CD4-positive, alpha-beta memory T cell (primary cell): Measurements from ENCODE around the gene GTF2F1. TPM values are rescaled to one million over a fixed set of nuclear protein-coding genes. Genes with fewer than 3 reads are reported as not detected.

Source experiments
- CTCF ChIA-PET: fragments of 350-600 bp; sonication (Branson Sonifier 250); formaldehyde crosslinking; loops from one replicate; lab custom pipeline; 2021; ENCODE audit warnings: inconsistent platforms; ENCODE audit not compliant: partially characterized antibody; lab: Charles Lee
- POLR2A ChIA-PET: fragments of 350-600 bp; sonication (Branson Sonifier 250); formaldehyde crosslinking; loops from one replicate; lab custom pipeline; 2021; ENCODE audit not compliant: partially characterized antibody; lab: Charles Lee
- DNase-seq, 5 donors: peaks; one replicate each; pipeline versions ENCODE4 v3.0.0 to v3.0.0-alpha.2; 2020 to 2022; ENCODE audit warnings: mixed read lengths in 1 of 5
- H3K27ac ChIP-seq: one replicate; pipeline ENCODE4 v1.7.0; 2013; ENCODE audit warnings: low read depth, low read length
- H3K27me3 ChIP-seq: 2 replicates; pipeline ENCODE4 v1.7.0; 2013; ENCODE audit warnings: mild to moderate bottlenecking, low read length, moderate library complexity; ENCODE audit not compliant: insufficient read depth
- H3K36me3 ChIP-seq: 2 replicates; pipeline ENCODE4 v1.7.0; 2013; ENCODE audit warnings: mild to moderate bottlenecking, low read length, moderate library complexity; ENCODE audit not compliant: insufficient read depth
- H3K4me1 ChIP-seq: 2 replicates; pipeline ENCODE4 v1.7.0; 2013; ENCODE audit warnings: mild to moderate bottlenecking, low read length, moderate library complexity; ENCODE audit not compliant: insufficient read depth
- H3K4me3 ChIP-seq, 2 donors: one replicate each; pipeline ENCODE4 v1.7.0; 2013; ENCODE audit warnings: low read length in 2 of 2, mild to moderate bottlenecking in 1 of 2
- H3K9me3 ChIP-seq, 2 donors: one replicate each; pipeline ENCODE4 v1.7.0; 2013; ENCODE audit warnings: low read length in 2 of 2, control low read depth in 1 of 2; ENCODE audit not compliant: control insufficient read depth in 1 of 2
- H3K27ac Mint-ChIP-seq, 7 donors: one replicate each; pipeline ENCODE4 v1.8.0; 2020 to 2021; ENCODE audit warnings: mixed read lengths in 7 of 7, mild to moderate bottlenecking in 6 of 7, inconsistent platforms in 3 of 7, moderate library complexity in 3 of 7
- H3K27me3 Mint-ChIP-seq, 2 donors: one replicate each; pipeline ENCODE4 v1.8.0; 2020 to 2021; ENCODE audit warnings: mixed read lengths in 2 of 2
- H3K36me3 Mint-ChIP-seq, 2 donors: one replicate each; pipeline ENCODE4 v1.8.0; 2020 to 2021; ENCODE audit warnings: mixed read lengths in 2 of 2, inconsistent platforms in 1 of 2, mild to moderate bottlenecking in 1 of 2
- H3K4me1 Mint-ChIP-seq, 4 donors: one replicate each; pipeline ENCODE4 v1.8.0; 2020 to 2021; ENCODE audit warnings: mixed read lengths in 4 of 4, mild to moderate bottlenecking in 1 of 4
- H3K4me3 Mint-ChIP-seq, 8 donors: one replicate each; pipeline ENCODE4 v1.8.0; 2020 to 2021; ENCODE audit warnings: mixed read lengths in 8 of 8, mild to moderate bottlenecking in 7 of 8, moderate library complexity in 6 of 8, inconsistent platforms in 3 of 8
- H3K9me3 Mint-ChIP-seq, 8 donors: one replicate each; pipeline ENCODE4 v1.8.0; 2020 to 2021; ENCODE audit warnings: mixed read lengths in 8 of 8, mild to moderate bottlenecking in 5 of 8, inconsistent platforms in 3 of 8, moderate library complexity in 1 of 8
- intact Hi-C: fragments of 100-400 bp; cut with micrococcal nuclease; formaldehyde crosslinking; loops from one replicate; pipeline ENCODE4 v1.15.1; 2023
- polyA plus RNA-seq, 2 donors: library from polyadenylated mRNA; unstranded; fragments of 300-500 nt; fragmentation: Illumina TruSeq; gene quantifications; one replicate each; pipeline ENCODE4 v1.2.3, GENCODE V29; 2021
- total RNA-seq, 2 experiments: library from RNA; stranded (reverse); gene quantifications; one replicate each; pipeline ENCODE4 v1.2.3, GENCODE V29; 2021

Gene GTF2F1
- total and polyA plus RNA-seq, 4 experiments from 2014 or later, result 6.6 to 57.7 (median 41.9) TPM

- no peaks in the 10 kb centered on the region for H3K27me3 Mint-ChIP-seq
- H3K4me3 Mint-ChIP-seq, result no peak overlapping the region
- Histone ChIP-seq H3K4me1 (no peaks in the 10 kb centered on the region), H3K9me3 (no peaks in the 10 kb centered on the region), H3K4me3 (no peak overlapping the region), H3K36me3 (peaks cover 33% of the 10 kb centered on the region), H3K27ac (no peak overlapping the region), H3K27me3 (no peaks in the 10 kb centered on the region)
- intact Hi-C loops, result no loop called here
- H3K27ac Mint-ChIP-seq, result no peak overlapping the region
- CTCF ChIA-PET, result interaction anchor here (1.1 kb wide), 1 partner anchor 9 kb away, joined by 3 read pairs; no protein-coding TSS in a partner anchor
- peaks cover 17 to 31% of the 10 kb centered on the region in 2 donors for H3K36me3 Mint-ChIP-seq
- H3K9me3 Mint-ChIP-seq, result peaks cover 0 to 1% (median 0%) of the 10 kb centered on the region in 8 donors
- POLR2A ChIA-PET, result interaction anchor here (0.6 kb wide), 1 partner anchor 11 kb away, joined by 3 read pairs; no protein-coding TSS in a partner anchor
- DNase-seq, result peak; percentile 36 to 53 (median 49)
- no peaks in the 10 kb centered on the region for H3K4me1 Mint-ChIP-seq
Measured at GRCh38 chr19:6412447-6413091, 19.6 kb upstream of the GTF2F1 start.

GRCh38 chr19:6412061-6412446 lies 19.1 kb upstream of the GTF2F1 start:
- POLR2A ChIA-PET, result interaction anchor here (0.6 kb wide), 1 partner anchor 11 kb away, joined by 3 read pairs; no protein-coding TSS in a partner anchor
- no peak for DNase-seq
- Mint-ChIP-seq H3K27me3 (no peaks in the 10 kb centered on the region), H3K4me1 (no peaks in the 10 kb centered on the region), H3K36me3 (peaks cover 17 to 29% of the 10 kb centered on the region in 2 donors), H3K27ac (peak overlapping the region in 1 of 7 donors; percentile 24), H3K9me3 (no peaks in the 10 kb centered on the region), H3K4me3 (no peak overlapping the region)
- no peaks in the 10 kb centered on the region for H3K27me3 ChIP-seq
- H3K4me1 ChIP-seq, result no peaks in the 10 kb centered on the region
- H3K9me3 ChIP-seq, result no peaks in the 10 kb centered on the region
- H3K27ac ChIP-seq, result no peak overlapping the region
- H3K4me3 ChIP-seq, result no peak overlapping the region
- intact Hi-C loops, result no loop called here
- H3K36me3 ChIP-seq, result peaks cover 28% of the 10 kb centered on the region
- CTCF ChIA-PET, result interaction anchor here (1.1 kb wide), 1 partner anchor 9 kb away, joined by 3 read pairs; no protein-coding TSS in a partner anchor

GRCh38 chr19:6409346-6409745 lies 16.4 kb upstream of the GTF2F1 start:
- no peaks in the 10 kb centered on the region for H3K9me3 ChIP-seq
- H3K36me3 ChIP-seq, result peaks cover 4% of the 10 kb centered on the region
- H3K9me3 Mint-ChIP-seq, result no peaks in the 10 kb centered on the region
- POLR2A ChIA-PET, result no interaction called here
- H3K27ac ChIP-seq, result no peak overlapping the region
- H3K27me3 Mint-ChIP-seq, result no peaks in the 10 kb centered on the region
- H3K4me3 ChIP-seq, result no peak overlapping the region
- H3K4me3 Mint-ChIP-seq, result no peak overlapping the region
- H3K4me1 Mint-ChIP-seq, result no peaks in the 10 kb centered on the region
- H3K27me3 ChIP-seq, result no peaks in the 10 kb centered on the region
- no peak for DNase-seq
- peaks cover 12 to 13% of the 10 kb centered on the region in 2 donors for H3K36me3 Mint-ChIP-seq
- peak overlapping the region in 1 of 7 donors; percentile 8 for H3K27ac Mint-ChIP-seq
- intact Hi-C loops, result no loop called here
- H3K4me1 ChIP-seq, result no peaks in the 10 kb centered on the region
- CTCF ChIA-PET, result interaction anchor here (1.0 kb wide), 1 partner anchor 11 kb away, joined by 4 read pairs; no protein-coding TSS in a partner anchor

GRCh38 chr19:6406401-6406800 lies 13.4 kb upstream of the GTF2F1 start:
- ChIA-PET POLR2A (no interaction called here), CTCF (interaction anchor here (0.8 kb wide), 1 partner anchor 49 kb away, joined by 3 read pairs; no protein-coding TSS in a partner anchor)
- Histone ChIP-seq H3K27me3 (no peaks in the 10 kb centered on the region), H3K9me3 (no peaks in the 10 kb centered on the region), H3K27ac (no peak overlapping the region), H3K4me3 (no peak overlapping the region), H3K36me3 (no peaks in the 10 kb centered on the region), H3K4me1 (no peaks in the 10 kb centered on the region)
- intact Hi-C loops, result no loop called here
- Mint-ChIP-seq H3K4me1 (no peaks in the 10 kb centered on the region), H3K27ac (no peak overlapping the region), H3K36me3 (no peaks in the 10 kb centered on the region), H3K9me3 (no peaks in the 10 kb centered on the region), H3K4me3 (no peak overlapping the region), H3K27me3 (peaks cover 0 to 1% of the 10 kb centered on the region in 2 donors)
- DNase-seq, result no peak

- DNase-seq, result no peak
- no peaks in the 10 kb centered on the region for H3K27me3 ChIP-seq
- Mint-ChIP-seq H3K27ac (no peak overlapping the region), H3K4me1 (no peaks in the 10 kb centered on the region), H3K9me3 (no peaks in the 10 kb centered on the region), H3K36me3 (no peaks in the 10 kb centered on the region), H3K4me3 (no peak overlapping the region), H3K27me3 (peaks cover 0 to 2% of the 10 kb centered on the region in 2 donors)
- ChIA-PET POLR2A (no interaction called here), CTCF (no interaction called here)
- intact Hi-C loops, result no loop called here
- H3K9me3 ChIP-seq, result no peaks in the 10 kb centered on the region
- H3K36me3 ChIP-seq, result no peaks in the 10 kb centered on the region
- H3K4me1 ChIP-seq, result no peaks in the 10 kb centered on the region
- H3K27ac ChIP-seq, result no peak overlapping the region
- no peak overlapping the region for H3K4me3 ChIP-seq
Measured at GRCh38 chr19:6402837-6403608, 10.1 kb upstream of the GTF2F1 start.

- POLR2A ChIA-PET, result no interaction called here
- Mint-ChIP-seq H3K27me3 (peaks cover 0 to 2% of the 10 kb centered on the region in 2 donors), H3K36me3 (no peaks in the 10 kb centered on the region), H3K4me3 (no peak overlapping the region), H3K4me1 (no peaks in the 10 kb centered on the region), H3K9me3 (no peaks in the 10 kb centered on the region), H3K27ac (peak overlapping the region in 1 of 7 donors; percentile 45)
- H3K36me3 ChIP-seq, result no peaks in the 10 kb centered on the region
- no peaks in the 10 kb centered on the region for H3K4me1 ChIP-seq
- H3K9me3 ChIP-seq, result no peaks in the 10 kb centered on the region
- CTCF ChIA-PET, result no interaction called here
- H3K27ac ChIP-seq, result no peak overlapping the region
- H3K27me3 ChIP-seq, result no peaks in the 10 kb centered on the region
- H3K4me3 ChIP-seq, result no peak overlapping the region
- intact Hi-C loops, result no loop called here
- DNase-seq, result no peak
Measured at GRCh38 chr19:6402058-6402457, 9.1 kb upstream of the GTF2F1 start.
